Ishikawa (cell line): Measurements from ENCODE around the gene ARID5B.
A peak's percentile ranks its signal among the peaks of the same experiment; 100 is the strongest.

Experiments used
- CEBPB ChIP-seq: IDR thresholded peaks from 2 replicates; pipeline ENCODE4 v1.6.1; 2012
- CREB1 ChIP-seq: IDR thresholded peaks from 2 replicates; pipeline ENCODE4 v1.6.1; 2012; ENCODE audit warnings: low read depth
- EGR1 ChIP-seq: IDR thresholded peaks from 2 replicates; pipeline ENCODE4 v1.6.1; 2012
- EP300 ChIP-seq: IDR thresholded peaks from 2 replicates; pipeline ENCODE4 v1.6.1; 2012; ENCODE audit warnings: borderline replicate concordance
- FOXM1 ChIP-seq: IDR thresholded peaks from 2 replicates; pipeline ENCODE4 v1.6.1; 2012; ENCODE audit warnings: low read depth, borderline replicate concordance
- MAX ChIP-seq: IDR thresholded peaks from 2 replicates; pipeline ENCODE4 v1.6.1; 2012
- NFIC ChIP-seq: IDR thresholded peaks from 2 replicates; pipeline ENCODE4 v1.6.1; 2012
- RAD21 ChIP-seq: IDR thresholded peaks from 2 replicates; pipeline ENCODE4 v1.6.1; 2012; ENCODE audit warnings: low read depth
- REST ChIP-seq: IDR thresholded peaks from 2 replicates; pipeline ENCODE4 v1.6.1; 2012; ENCODE audit warnings: low read depth, mild to moderate bottlenecking
- TAF1 ChIP-seq: IDR thresholded peaks from 2 replicates; pipeline ENCODE4 v1.6.1; 2012; ENCODE audit warnings: low read depth, mild to moderate bottlenecking
- TCF12 ChIP-seq: IDR thresholded peaks from 2 replicates; pipeline ENCODE4 v1.6.1; 2012; ENCODE audit warnings: low read depth
- TEAD4 ChIP-seq: IDR thresholded peaks from 2 replicates; pipeline ENCODE4 v1.6.1; 2012
- USF1 ChIP-seq: IDR thresholded peaks from 2 replicates; pipeline ENCODE4 v1.6.1; 2012
- YY1 ChIP-seq: IDR thresholded peaks from 2 replicates; pipeline ENCODE4 v1.6.1; 2012; ENCODE audit warnings: low read depth
- ZBTB7A ChIP-seq: IDR thresholded peaks from 2 replicates; pipeline ENCODE4 v1.6.1; 2012; ENCODE audit warnings: low read depth

ARID5B gene

GRCh38 chr10:62021978-62022802 is 120.7 kb downstream of the ARID5B start:
- no peak for TF ChIP-seq MAX
- TF ChIP-seq REST: no peak
- no peak for TF ChIP-seq TAF1
- TF ChIP-seq RAD21: no peak
- no peak for TF ChIP-seq CEBPB
- no peak for TF ChIP-seq TEAD4
- TF ChIP-seq USF1: peak; percentile 35; the same call in 1 of the 2 replicates

GRCh38 chr10:62022830-62023229 is 121.3 kb downstream of the ARID5B start:
- no peak for TF ChIP-seq FOXM1
- TF ChIP-seq CEBPB: no peak
- no peak for TF ChIP-seq RAD21
- no peak for TF ChIP-seq EP300
- TF ChIP-seq CREB1: no peak
- no peak for TF ChIP-seq NFIC
- no peak for TF ChIP-seq EGR1
- TF ChIP-seq TEAD4: no peak
- TF ChIP-seq YY1: no peak
- TF ChIP-seq ZBTB7A: no peak
- TF ChIP-seq USF1: no peak
- no peak for TF ChIP-seq MAX
- TF ChIP-seq TAF1: no peak
- TF ChIP-seq REST: no peak

- no peak for TF ChIP-seq TAF1
These were observed 121.8 kb downstream of the ARID5B start for GRCh38 chr10:62023329-62023728.

- TF ChIP-seq ZBTB7A (no peak), EGR1 (no peak), FOXM1 (no peak), EP300 (no peak), CREB1 (no peak), TAF1 (no peak), CEBPB (no peak), TEAD4 (no peak), USF1 (no peak), YY1 (no peak), NFIC (no peak), TCF12 (no peak), RAD21 (no peak), MAX (no peak), REST (no peak)
These were observed 122.7 kb downstream of the ARID5B start for GRCh38 chr10:62024026-62024701.
